Liver (tissue), 9 donors: ENCODE data around the gene NDUFAB1. TPM values are rescaled to one million over a fixed set of nuclear protein-coding genes. Genes with fewer than 3 reads are reported as not detected.
A peak's percentile ranks its signal among the peaks of the same experiment; 100 is the strongest.

Source experiments
- DNase-seq: peaks from one replicate; pipeline ENCODE4 v3.0.0-alpha.2; 2017; ENCODE audit warnings: low spot score
- H3K27ac ChIP-seq, 2 donors: one replicate each; pipeline ENCODE4 v1.7.0; 2013; ENCODE audit warnings: inconsistent platforms in 2 of 2, low read length in 2 of 2, control low read depth in 1 of 2, low read depth in 1 of 2, mild to moderate bottlenecking in 1 of 2
- H3K27me3 ChIP-seq, 4 donors: one replicate each; pipeline versions ENCODE4 v1.6.1 to v1.7.0; 2013; ENCODE audit warnings: low read length in 3 of 4, inconsistent platforms in 1 of 4, mild to moderate bottlenecking in 1 of 4, moderate library complexity in 1 of 4; ENCODE audit not compliant: control insufficient read depth in 4 of 4, insufficient read depth in 4 of 4
- H3K36me3 ChIP-seq, 4 donors: one replicate each; pipeline versions ENCODE4 v1.6.1 to v1.7.0; 2013; ENCODE audit warnings: low read length in 3 of 4, mild to moderate bottlenecking in 3 of 4, low read depth in 1 of 4, moderate library complexity in 1 of 4; ENCODE audit not compliant: control insufficient read depth in 4 of 4, insufficient read depth in 3 of 4
- H3K4me1 ChIP-seq, 4 donors: one replicate each; pipeline versions ENCODE4 v1.6.1 to v1.7.0; 2013; ENCODE audit warnings: low read length in 3 of 4, mild to moderate bottlenecking in 3 of 4, moderate library complexity in 1 of 4; ENCODE audit not compliant: control insufficient read depth in 4 of 4, insufficient read depth in 4 of 4
- H3K4me3 ChIP-seq, 3 donors: one replicate each; pipeline versions ENCODE4 v1.6.1 to v1.7.0; 2013; ENCODE audit warnings: low read length in 3 of 3, control low read depth in 1 of 3, low read depth in 1 of 3, mild to moderate bottlenecking in 1 of 3
- H3K9ac ChIP-seq, 2 donors: one replicate each; pipeline ENCODE4 v1.7.0; 2013; ENCODE audit warnings: low read length in 2 of 2, mild to moderate bottlenecking in 2 of 2, moderate library complexity in 2 of 2, control low read depth in 1 of 2, low read depth in 1 of 2
- H3K9me3 ChIP-seq, 4 donors: one replicate each; pipeline versions ENCODE4 v1.6.1 to v1.7.0; 2013; ENCODE audit warnings: low read length in 3 of 4; ENCODE audit not compliant: control insufficient read depth in 4 of 4
- CTCF ChIP-seq: fragments of 150-350 bp; IDR thresholded peaks from 2 replicates; pipeline ENCODE4 v1.5.1; 2017; ENCODE audit warnings: improper control_type of control experiment, low read depth, low read length; ENCODE audit not compliant: missing input control
- EGR1 ChIP-seq, 2 donors: IDR thresholded peaks; 2 replicates each; pipeline ENCODE4 v1.6.1; 2016 to 2018; ENCODE audit warnings: antibody characterized with exemption in 2 of 2, low read depth in 2 of 2
- FOXA1 ChIP-seq: IDR thresholded peaks from 2 replicates; pipeline ENCODE4 v1.6.1; 2016; ENCODE audit warnings: antibody characterized with exemption
- FOXA2 ChIP-seq: IDR thresholded peaks from 2 replicates; pipeline ENCODE4 v1.6.1; 2016; ENCODE audit warnings: antibody characterized with exemption
- GABPA ChIP-seq, 2 donors: IDR thresholded peaks in 1 of 2; conservative IDR thresholded peaks in 1 of 2; 2 replicates each; pipeline ENCODE4 v1.6.1; 2016; ENCODE audit warnings: antibody characterized with exemption in 2 of 2, mild to moderate bottlenecking in 1 of 2, moderate library complexity in 1 of 2
- HNF4A ChIP-seq, 2 donors: conservative IDR thresholded peaks; 2 replicates each; pipeline ENCODE4 v1.6.1; 2016; ENCODE audit warnings: antibody characterized with exemption in 2 of 2, mild to moderate bottlenecking in 2 of 2
- JUND ChIP-seq, 2 donors: IDR thresholded peaks; 2 replicates each; pipeline ENCODE4 v1.6.1; 2016; ENCODE audit warnings: antibody characterized with exemption in 2 of 2
- MAX ChIP-seq: IDR thresholded peaks from 2 replicates; pipeline ENCODE4 v1.6.1; 2016; ENCODE audit warnings: antibody characterized with exemption
- NR2F2 ChIP-seq: IDR thresholded peaks from 2 replicates; pipeline ENCODE4 v1.6.1; 2016; ENCODE audit warnings: antibody characterized with exemption
- RAD21 ChIP-seq, 2 donors: IDR thresholded peaks; 2 replicates each; pipeline ENCODE4 v1.6.1; 2016; ENCODE audit warnings: antibody characterized with exemption in 2 of 2, mild to moderate bottlenecking in 2 of 2
- REST ChIP-seq: IDR thresholded peaks from 2 replicates; pipeline ENCODE4 v1.6.1; 2016; ENCODE audit warnings: antibody characterized with exemption, mild to moderate bottlenecking
- RXRA ChIP-seq, 2 donors: IDR thresholded peaks; 2 replicates each; pipeline ENCODE4 v1.6.1; 2017 to 2018; ENCODE audit warnings: antibody characterized with exemption in 2 of 2, mild to moderate bottlenecking in 1 of 2
- SP1 ChIP-seq: IDR thresholded peaks from 2 replicates; pipeline ENCODE4 v1.6.1; 2018; ENCODE audit warnings: antibody characterized with exemption, mild to moderate bottlenecking
- TAF1 ChIP-seq: conservative IDR thresholded peaks from 2 replicates; pipeline ENCODE4 v1.6.1; 2016; ENCODE audit warnings: antibody characterized with exemption, mild to moderate bottlenecking
- YY1 ChIP-seq: IDR thresholded peaks from 2 replicates; pipeline ENCODE4 v1.6.1; 2016; ENCODE audit warnings: antibody characterized with exemption, mild to moderate bottlenecking
- ZBTB33 ChIP-seq: IDR thresholded peaks from 2 replicates; pipeline ENCODE4 v1.6.1; 2016; ENCODE audit warnings: antibody characterized with exemption
- WGBS: extraction: QIAGEN DNeasy Blood & Tissue Kit; methylation state at CpG from one replicate; pipeline ENCODE4 v1.1.7; 2013; 5-methylcytosine and 5-hydroxymethylcytosine counted together
- polyA plus RNA-seq, 2 donors: library from polyadenylated mRNA; stranded (reverse) in 1 of 2; unstranded in 1 of 2; fragments of 200-250 nt in 1 of 2; fragments of >200 nt in 1 of 2; fragmentation: Nextera tagmentation in 1 of 2; extraction: Ambion mirVana in 1 of 2; gene quantifications; one replicate each; pipeline versions ENCODE4 v1.2.1 to v1.2.3, GENCODE V29; 2013 to 2015
- total RNA-seq, 2 donors: library from RNA; depleted of rRNA; stranded (reverse); fragments of >200 nt; gene quantifications; one replicate each; pipeline ENCODE4 v1.2.3, GENCODE V29; 2014
- donor health status: healthy.
- donor health status: healthy.
- donor health status: healthy.
- donor health status: healthy.
- donor health status: healthy.

NDUFAB1 gene
- total and polyA plus RNA-seq, 4 donors: 47.4 to 263 (median 149) TPM

- H3K9ac ChIP-seq: peak overlapping the region; percentile 90 to 92
- no peaks in the 10 kb centered on the region for H3K27me3 ChIP-seq
- 2% methylated on average over 60 of the region's 60 CpGs for WGBS
- no peaks in the 10 kb centered on the region for H3K9me3 ChIP-seq
- TF ChIP-seq REST (no peak), SP1 (no peak), CTCF (no peak), EGR1 (IDR thresholded peaks at IDR 0.05; ENCODE audit: low read depth in 2 of 2) (no peak), MAX (no peak), JUND (IDR thresholded peaks at IDR 0.05) (no peak), ZBTB33 (no peak), FOXA1 (no peak), GABPA (IDR thresholded peaks at IDR 0.05 in 1 of 2, conservative IDR thresholded peaks at IDR 0.05 in 1 of 2) (no peak), RXRA (IDR thresholded peaks at IDR 0.05) (no peak), TAF1 (no peak), RAD21 (IDR thresholded peaks at IDR 0.05) (no peak), HNF4A (conservative IDR thresholded peaks at IDR 0.05) (no peak), NR2F2 (no peak), YY1 (no peak), FOXA2 (no peak)
- peak overlapping the region; percentile 84 to 97 (median 92) for H3K4me3 ChIP-seq
- DNase-seq: peak; percentile 41
- H3K27ac ChIP-seq: peak overlapping the region; percentile 85 to 86
- peaks cover 2 to 31% (median 19%) of the 10 kb centered on the region in 4 donors for H3K4me1 ChIP-seq
- peaks cover 5 to 34% (median 23%) of the 10 kb centered on the region in 4 donors for H3K36me3 ChIP-seq
Measured at GRCh38 chr16:23557779-23558702, 38.1 kb downstream of the NDUFAB1 start.
